NCI-H2196 (cell line): ENCODE measurements around the gene NLGN1.

Source experiments
- DNase-seq: peaks from one replicate; lab custom pipeline; 2025; ENCODE audit not compliant: unreplicated experiment; lab: John Stamatoyannopoulos, UW

NLGN1 gene

GRCh38 chr3:174058804-174059203 lies 661.3 kb downstream of the NLGN1 start:
- DNase-seq = no peak

- no peak for DNase-seq
Measured at GRCh38 chr3:174060431-174060830, 662.9 kb downstream of the NLGN1 start.

- no peak for DNase-seq
Measured at GRCh38 chr3:174061162-174061561, 663.6 kb downstream of the NLGN1 start.

- DNase-seq = no peak
Measured at GRCh38 chr3:174061731-174062130, 664.2 kb downstream of the NLGN1 start.

- DNase-seq = no peak
Measured at GRCh38 chr3:174062923-174063322, 665.4 kb downstream of the NLGN1 start.

GRCh38 chr3:174068035-174068434 lies 670.5 kb downstream of the NLGN1 start:
- no peak for DNase-seq

GRCh38 chr3:174072675-174073074 lies 675.1 kb downstream of the NLGN1 start:
- DNase-seq = no peak

GRCh38 chr3:174083706-174084105 lies 686.2 kb downstream of the NLGN1 start:
- DNase-seq = no peak

- no peak for DNase-seq
Measured at GRCh38 chr3:174089592-174089991, 692.0 kb downstream of the NLGN1 start.

- no peak for DNase-seq
Measured at GRCh38 chr3:174094669-174095068, 697.1 kb downstream of the NLGN1 start.

GRCh38 chr3:174097686-174098085 lies 700.1 kb downstream of the NLGN1 start:
- no peak for DNase-seq

- DNase-seq = no peak
Measured at GRCh38 chr3:174098746-174099145, 701.2 kb downstream of the NLGN1 start.

- DNase-seq = no peak
Measured at GRCh38 chr3:174099724-174100123, 702.2 kb downstream of the NLGN1 start.

- DNase-seq = no peak
Measured at GRCh38 chr3:174100744-174101143, 703.2 kb downstream of the NLGN1 start.

- DNase-seq = no peak
Measured at GRCh38 chr3:174101244-174101643, 703.7 kb downstream of the NLGN1 start.

GRCh38 chr3:174102274-174102673 lies 704.7 kb downstream of the NLGN1 start:
- no peak for DNase-seq

- no peak for DNase-seq
Measured at GRCh38 chr3:174102866-174103265, 705.3 kb downstream of the NLGN1 start.

GRCh38 chr3:174110761-174111160 lies 713.2 kb downstream of the NLGN1 start:
- no peak for DNase-seq

- DNase-seq = no peak
Measured at GRCh38 chr3:174111776-174112175, 714.2 kb downstream of the NLGN1 start.

GRCh38 chr3:174116421-174116820 lies 718.9 kb downstream of the NLGN1 start:
- no peak for DNase-seq

- DNase-seq = peak; percentile 33
Measured at GRCh38 chr3:174120997-174121396, 723.5 kb downstream of the NLGN1 start.

GRCh38 chr3:174122411-174122810 lies 724.9 kb downstream of the NLGN1 start:
- DNase-seq = no peak

GRCh38 chr3:174125267-174125824 lies 727.8 kb downstream of the NLGN1 start:
- DNase-seq = peak; percentile 76
